ENCODE results near the gene FADS2. TPM values are rescaled to one million over a fixed set of nuclear protein-coding genes. Genes with fewer than 3 reads are reported as not detected.

The FADS2 gene
- total RNA-seq, 4 donors from 2014 or later, result 17.6 to 40.0 (median 33.4) TPM

DNA sequence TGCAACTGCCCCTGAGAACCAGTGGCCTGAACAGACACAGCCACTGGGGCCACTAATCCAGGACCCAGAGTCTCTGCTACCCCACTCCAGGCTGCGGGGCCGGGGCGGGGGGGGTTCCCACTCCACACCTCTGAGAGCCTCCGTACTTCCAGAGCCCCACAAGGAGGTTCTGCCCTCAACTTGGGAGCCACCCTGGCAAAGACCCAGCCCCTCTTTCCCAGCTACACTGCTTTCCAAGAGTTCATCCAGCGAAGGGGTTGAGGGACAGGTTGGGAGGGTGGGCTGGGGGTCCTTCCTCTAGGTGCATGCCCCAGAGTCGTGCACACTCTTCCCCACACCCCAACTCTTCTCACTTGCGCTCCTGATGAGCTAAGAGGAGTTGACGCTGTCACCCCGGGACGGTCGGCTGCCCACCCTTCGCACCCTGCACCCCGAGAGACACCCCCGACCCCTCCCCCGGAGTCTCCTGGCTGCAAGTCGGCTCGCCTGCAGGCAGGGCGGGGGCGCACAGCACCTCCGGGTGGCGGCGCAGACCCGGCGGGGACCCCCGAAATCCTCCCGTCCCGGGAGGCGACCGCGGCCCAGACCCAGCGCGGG is 88.7 kb downstream of the FADS2 start:
- Histone ChIP-seq H3K4me1 (peaks cover 0 to 83% (median 23%) of the 10 kb centered on the region in 3 donors), H3K36me3 (no peaks in the 10 kb centered on the region), H3K27me3 (peaks cover 24% of the 10 kb centered on the region), H3K27ac (peak overlapping the region in 3 of 4 donors; percentile 72 to 85 (median 82)), H3K4me3 (peak overlapping the region; percentile 45 to 82), H3K9me3 (no peaks in the 10 kb centered on the region)
- peak; percentile 1 for ATAC-seq
- TF ChIP-seq POLR2AphosphoS5 (IDR thresholded peaks at IDR 0.05) (no peak), EP300 (IDR thresholded peaks at IDR 0.05) (no peak), POLR2A (IDR thresholded peaks at IDR 0.05) (no peak), CTCF (IDR thresholded peaks at IDR 0.05) (no peak)
- WGBS, 2 donors (ENCODE audit: low coverage in 1 of 2), result 6% methylated on average over 5 of the region's 32 CpGs; no CpG with 5 or more reads in 1 of the 2 donors

Small RNA genes lying within 50 kb of the gene (small RNA-seq; reads per million reads assigned to genes)
- 0 to 0.51 (median 0) reads per million in 4 donors for gene MIR6746

Other genes starting within 250 kb of the FADS2 start
- 1 to 10 TPM; 1.8 to 3.7 (median 3.1) TPM for gene SYT7, start 247.2 kb upstream of the FADS2 start, total RNA-seq
- 1 to 10 TPM; 1.5 to 5.6 (median 3.4) TPM for gene DAGLA, start 147.9 kb upstream of the FADS2 start, total RNA-seq
- gene MYRF, start 75.7 kb upstream of the FADS2 start, total RNA-seq, result under 1 TPM; 0.10 to 0.78 (median 0.19) TPM
- 10 to 100 TPM; 31.4 to 36.7 (median 33.3) TPM for gene TMEM258, start 35.7 kb upstream of the FADS2 start, total RNA-seq
- 10 to 100 TPM in 1 of 4 donors, 1 to 10 TPM in 3; 7.1 to 14.2 (median 8.1) TPM for gene FEN1, start 35.4 kb upstream of the FADS2 start, total RNA-seq
- gene FADS1, start 11.3 kb upstream of the FADS2 start, total RNA-seq, result 10 to 100 TPM; 20.8 to 37.4 (median 32.0) TPM
- 10 to 100 TPM; 41.6 to 81.6 (median 60.5) TPM for gene FADS3, start 63.2 kb downstream of the FADS2 start, total RNA-seq
- gene RAB3IL1, start 89.3 kb downstream of the FADS2 start, total RNA-seq, result 10 to 100 TPM; 11.5 to 22.1 (median 14.7) TPM
- 1 to 10 TPM; 3.0 to 4.0 (median 3.4) TPM for gene BEST1, start 122.1 kb downstream of the FADS2 start, total RNA-seq
- 1,000 to 10,000 TPM; 1,945 to 2,292 (median 2,070) TPM for gene FTH1, start 139.3 kb downstream of the FADS2 start, total RNA-seq